NCI-H2227 (cell line): ENCODE results near the gene TYRO3.

Source experiments
- DNase-seq: peaks from one replicate; lab custom pipeline; 2025; ENCODE audit not compliant: unreplicated experiment; lab: John Stamatoyannopoulos, UW

Gene TYRO3

DNA sequence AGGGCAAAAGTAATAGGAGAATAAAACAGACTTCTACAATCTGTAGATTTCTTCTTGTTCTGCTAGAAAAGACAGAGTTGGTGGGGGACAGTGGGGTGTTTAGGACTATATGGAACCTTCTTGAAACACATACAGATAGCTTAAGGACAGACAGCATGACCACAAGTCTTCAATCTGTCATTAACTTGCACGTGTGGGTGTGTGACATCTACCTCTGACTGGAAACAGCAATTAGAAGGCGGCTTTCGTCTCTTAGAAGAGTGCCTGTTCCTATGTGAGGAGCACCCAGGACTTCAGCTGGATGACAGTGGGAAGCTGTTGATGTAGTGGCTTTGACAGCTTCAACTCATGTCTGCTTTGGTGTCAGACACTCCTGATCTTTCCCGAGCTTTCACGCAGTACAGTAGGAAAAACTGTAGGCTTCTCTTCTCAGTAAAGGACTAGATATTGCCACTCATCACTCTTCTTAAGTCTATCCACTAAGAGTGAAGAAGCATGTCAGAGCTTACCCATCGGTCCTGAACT, 44.5 kb downstream of the TYRO3 start:
- no peak for DNase-seq

DNA sequence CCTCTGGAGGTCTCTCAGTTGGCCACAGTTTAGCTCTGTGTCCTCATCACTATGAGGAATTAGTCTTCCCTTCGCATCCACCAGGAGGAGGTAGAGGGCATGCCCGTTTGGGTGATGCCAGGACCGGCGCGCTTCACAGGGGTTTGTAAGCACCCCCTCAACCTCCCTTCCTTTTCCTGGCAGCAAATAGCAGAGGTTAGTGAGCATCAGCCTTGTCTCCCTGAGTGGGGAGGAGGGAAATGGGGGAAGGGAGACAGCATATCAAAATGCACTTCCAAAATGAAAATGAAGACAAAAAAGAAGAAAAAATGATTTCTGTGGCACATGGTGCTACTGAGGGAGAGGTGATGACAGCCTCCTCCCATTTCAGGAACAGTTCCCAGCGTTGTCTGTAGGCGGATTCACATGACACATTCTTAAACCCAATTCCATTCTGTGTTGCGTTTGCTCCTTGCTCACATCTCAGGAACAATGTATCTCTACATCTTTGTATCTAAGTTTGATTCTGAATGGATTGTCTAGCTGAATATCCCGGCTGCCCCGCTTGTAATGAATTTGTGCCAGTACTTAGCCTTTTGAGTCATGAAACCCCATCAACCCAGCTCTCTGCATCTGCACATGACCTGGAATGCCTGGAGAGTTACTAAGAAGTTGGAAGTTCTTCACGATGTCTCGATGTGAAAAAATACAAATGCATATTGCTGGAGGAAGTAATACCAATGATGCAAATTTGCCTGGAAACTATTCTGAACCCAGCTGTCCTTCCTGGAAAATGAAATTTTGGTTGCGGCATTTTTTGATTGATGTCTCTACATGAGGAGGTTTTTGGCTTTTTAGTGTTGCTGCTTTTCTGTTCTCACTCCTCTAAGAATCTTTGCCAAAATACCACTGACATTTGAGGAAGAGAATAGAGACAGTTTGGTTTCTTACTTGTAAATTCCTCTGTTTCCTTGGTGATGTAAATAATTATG, 45.2 kb downstream of the TYRO3 start:
- peak; percentile 63 for DNase-seq

DNA sequence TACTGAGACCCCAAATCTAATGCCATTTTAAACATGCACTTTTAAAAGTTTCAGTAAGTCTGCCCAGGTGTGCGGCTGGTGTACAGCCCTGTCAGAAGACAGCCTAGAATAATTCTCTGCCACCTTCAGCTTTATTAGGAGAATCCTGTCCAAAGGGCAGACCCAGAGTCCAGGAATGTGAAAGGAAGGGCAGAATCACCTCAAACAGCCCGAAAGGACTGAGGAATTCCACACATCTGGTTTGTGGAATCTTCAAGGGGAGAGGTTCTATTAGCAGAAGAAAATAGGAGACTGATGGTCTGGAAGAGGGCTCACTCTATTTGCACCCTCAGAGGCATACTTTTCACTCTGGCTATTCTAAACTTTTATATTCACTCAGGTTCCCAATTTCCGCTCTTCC, 46.6 kb downstream of the TYRO3 start:
- no peak for DNase-seq

DNA sequence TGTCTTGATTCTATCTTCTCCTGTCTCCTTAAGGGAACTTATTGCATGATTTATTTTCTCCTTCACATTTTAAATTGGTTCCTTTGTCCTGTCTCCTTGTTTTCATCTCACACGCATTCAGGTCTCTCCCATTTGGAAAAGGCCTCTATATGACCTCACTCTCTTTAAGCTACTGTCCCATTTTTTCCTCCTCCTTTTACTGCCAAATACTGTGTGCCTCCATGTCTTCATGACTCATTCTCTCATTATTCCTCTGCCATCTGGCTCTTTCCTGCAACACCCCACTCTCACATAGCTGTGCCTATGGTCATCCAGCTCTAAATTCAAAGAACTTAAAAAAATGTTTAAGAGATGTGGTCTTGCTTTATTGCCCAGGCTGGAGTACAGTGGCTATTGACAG, 48.0 kb downstream of the TYRO3 start:
- no peak for DNase-seq

DNA sequence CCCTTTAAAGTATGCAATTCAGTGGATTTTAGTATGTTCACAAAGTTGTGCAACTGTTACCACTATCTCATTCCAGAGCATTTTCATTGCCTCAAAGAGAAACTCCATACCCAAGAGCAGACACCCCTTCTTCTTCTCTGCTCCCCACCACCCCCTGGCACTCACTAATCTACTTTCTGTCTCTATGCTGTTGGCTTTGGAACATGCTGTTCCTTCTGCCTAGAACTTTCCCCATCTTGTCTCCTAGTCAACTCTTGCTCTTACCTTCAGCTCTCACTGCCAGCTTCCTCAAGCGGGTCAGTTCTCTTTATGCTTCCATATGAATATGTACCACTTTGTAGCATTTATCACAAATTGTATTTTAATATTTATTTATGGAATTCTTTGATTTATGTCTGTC, 50.1 kb downstream of the TYRO3 start:
- no peak for DNase-seq

DNA sequence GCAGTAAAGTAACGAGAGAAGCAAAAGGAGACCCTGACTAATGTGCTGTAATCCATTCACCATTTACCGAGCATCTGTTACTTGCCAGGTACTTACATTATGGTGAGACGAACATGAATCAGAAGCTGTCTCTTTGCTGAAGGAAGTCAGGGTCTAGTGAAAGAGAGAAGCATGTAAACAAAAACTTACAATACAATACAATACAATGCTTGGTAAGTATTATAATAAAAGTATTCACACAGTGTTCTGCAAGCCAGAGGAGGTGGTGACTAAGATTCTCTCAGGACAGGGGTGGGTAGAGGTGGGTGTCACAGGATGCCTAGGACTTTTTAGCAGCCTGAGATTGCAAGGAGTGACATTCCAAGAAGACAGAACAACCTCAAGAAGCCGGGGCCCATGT, 51.0 kb downstream of the TYRO3 start:
- DNase-seq, result no peak

DNA sequence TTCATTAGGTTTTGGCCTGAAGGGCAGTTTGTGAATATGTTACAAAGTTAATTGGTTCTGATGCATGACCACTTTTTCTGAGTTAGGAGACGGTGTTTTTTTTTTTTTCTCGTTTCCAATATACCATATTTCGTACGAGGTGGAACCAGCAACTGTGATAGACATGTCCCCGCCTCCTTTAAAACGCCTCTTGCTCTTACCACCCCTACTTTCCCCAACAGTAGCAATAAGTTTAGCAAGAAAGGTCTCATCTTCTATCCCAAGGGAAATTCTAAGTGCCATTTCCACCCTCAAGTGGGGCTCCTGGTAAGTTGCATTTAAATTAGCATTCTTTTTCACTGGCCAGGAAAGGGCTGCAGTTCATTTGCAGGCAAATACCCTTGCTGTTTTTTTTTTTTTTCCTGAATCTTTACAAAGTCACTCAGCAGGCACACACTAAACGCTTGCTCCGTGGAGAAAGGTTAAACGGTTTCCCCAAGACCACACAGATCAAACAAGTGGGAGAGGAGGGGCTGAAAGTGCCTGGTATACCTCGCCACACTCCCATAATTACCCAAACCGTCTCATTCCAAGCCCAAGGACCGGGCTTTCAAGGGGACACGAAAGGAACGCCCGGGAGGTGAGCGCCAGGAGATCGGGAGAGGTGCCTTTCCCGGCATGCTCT, 61.7 kb downstream of the TYRO3 start:
- peak; percentile 24 for DNase-seq

DNA sequence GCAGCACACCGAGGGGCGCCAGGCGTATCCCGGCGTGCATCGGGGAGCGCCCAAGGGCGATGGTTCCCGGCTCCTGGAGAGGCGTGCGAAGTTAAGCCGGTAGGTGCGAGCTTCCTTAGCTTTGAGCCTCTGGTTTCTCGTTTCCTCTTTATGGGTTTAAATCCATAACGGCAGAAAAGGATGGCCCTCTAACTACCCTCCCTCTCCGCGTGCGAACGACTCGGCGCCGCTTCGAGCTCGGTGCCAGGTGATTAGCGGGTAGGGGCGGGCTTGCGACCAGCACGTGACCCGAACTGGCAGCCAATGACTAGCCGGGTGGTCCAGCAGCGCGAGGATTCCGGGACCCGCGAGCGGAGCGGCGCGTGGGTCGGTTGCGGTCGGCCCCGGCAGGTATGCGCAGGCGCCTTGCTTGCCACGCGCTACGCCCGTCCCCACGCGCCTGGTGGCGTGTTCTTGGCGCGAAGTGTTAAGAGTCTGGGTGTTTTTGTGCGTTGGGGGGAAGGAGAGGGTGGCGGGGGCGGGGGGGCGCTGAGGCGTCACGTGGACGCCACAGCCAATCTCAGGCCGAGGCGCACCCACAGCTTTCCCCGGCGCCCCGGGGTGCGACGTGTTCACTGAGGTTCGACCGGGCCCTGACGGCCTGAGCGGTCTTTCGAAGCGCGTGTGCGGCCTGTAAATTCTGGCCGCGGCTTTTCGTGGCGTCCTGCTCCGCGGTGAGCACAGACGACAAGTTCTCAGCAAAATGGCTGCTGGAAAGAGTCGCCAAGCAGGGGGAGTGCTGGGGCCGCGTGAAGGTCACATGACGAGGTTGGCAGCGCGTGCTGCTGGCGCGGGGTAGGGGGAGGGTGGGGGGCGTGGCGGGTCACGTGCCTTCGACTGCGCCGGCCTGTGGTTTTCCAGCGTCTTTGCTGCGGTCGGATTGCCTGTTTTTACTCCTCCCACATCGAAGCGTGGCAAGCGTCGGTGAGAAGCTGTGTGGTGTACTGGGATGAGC, 62.5 kb downstream of the TYRO3 start:
- peak; percentile 93 for DNase-seq

DNA sequence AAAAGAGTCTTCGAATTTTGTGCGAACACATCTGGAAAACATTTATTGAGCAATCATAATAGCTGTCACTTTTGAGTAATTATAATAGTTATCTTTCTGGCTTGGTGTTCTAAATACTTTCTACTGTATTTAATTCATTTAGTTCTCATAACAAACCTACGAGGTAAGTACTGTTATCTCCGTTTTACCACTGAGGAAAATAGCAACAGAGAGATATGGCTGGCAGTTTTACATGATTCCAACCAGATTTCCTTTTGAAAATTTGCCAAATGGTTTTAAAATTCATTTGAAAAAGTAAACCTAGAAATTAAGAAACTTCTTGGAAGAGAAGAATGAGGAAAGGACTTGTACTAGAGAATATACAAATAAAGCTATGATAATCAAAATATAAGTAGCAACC, 63.9 kb downstream of the TYRO3 start:
- DNase-seq, result no peak

DNA sequence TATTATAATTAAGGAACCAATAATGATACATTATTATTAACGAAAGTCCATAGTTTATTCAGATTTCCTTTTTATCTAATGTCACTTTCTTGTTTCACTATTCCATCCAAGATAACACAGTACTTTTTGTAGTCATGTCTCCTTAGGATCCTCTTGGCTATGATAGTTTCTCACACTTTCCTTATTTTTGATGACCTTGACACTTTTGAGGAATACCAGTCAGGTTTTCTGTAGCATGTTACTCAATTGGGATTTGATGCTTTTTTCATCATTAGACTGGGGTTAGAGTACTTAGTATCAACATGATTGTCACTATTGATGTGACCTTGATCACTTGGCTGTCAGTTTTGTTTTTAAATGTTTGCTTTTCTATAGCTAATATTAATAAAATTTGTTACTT, 68.2 kb downstream of the TYRO3 start:
- no peak for DNase-seq

DNA sequence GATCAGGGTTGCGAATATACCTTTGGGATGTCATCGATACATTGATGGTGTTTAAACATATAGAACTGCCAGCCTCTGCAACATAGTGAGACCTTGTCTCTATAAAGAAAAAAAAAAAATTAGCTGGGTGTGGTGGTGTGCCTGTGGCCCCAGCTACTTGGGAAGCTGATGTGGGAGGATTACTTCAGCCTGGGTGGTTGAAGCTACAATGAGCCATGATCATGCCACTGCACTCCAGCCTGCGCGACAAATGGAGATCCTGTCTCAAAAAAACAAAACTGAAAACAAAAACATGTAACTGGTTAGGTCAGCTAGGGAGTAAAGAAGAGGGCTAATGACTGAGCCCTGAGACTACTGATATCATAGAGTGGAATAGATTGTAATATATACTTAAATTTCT, 70.5 kb downstream of the TYRO3 start:
- DNase-seq, result no peak

DNA sequence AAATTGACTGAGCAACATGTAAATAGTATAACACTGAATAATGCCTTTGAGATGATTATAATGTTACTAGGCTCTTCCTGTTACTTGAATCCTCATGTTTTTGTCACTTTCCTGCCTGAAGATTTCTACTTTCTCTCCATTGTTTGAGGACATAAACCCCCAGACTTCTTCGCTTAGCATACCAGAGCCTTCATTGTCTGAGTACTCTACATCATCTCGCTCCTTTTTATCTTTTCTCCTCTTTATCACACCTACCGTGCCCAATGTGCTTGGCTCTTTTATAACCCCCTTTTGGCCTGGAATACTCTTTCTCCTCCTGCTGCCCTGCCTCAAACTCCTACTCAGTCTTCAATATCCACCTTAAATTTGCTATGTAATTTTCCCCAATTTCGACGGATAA, 70.9 kb downstream of the TYRO3 start:
- no peak for DNase-seq

DNA sequence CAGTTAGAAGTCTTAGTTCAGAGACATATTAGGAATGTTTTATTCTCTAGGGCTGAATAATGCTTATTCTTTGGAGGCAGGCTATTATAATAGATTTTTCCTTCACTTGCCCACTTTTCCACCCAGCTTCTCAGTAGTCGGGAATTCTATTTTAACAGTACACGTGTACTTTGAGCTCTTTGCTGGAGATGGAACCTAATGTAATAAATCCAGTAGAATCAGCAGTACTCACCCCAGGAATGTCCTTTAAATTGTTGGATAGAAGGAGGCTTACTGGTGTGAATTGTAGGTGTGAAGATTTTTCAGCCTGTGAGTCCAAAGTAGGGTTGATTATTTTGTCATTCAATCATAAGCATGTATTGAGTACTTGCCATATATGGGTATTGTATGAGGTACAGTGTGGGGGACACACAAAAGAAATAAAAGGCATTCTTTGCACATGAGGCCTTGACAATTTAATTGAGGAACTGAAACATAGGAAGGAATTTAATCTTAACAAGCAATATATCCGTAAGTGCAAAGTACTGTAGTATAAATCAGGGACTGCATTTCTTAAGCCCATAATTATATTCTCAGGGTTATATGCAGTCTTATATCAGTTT, 71.7 kb downstream of the TYRO3 start:
- DNase-seq, result no peak

DNA sequence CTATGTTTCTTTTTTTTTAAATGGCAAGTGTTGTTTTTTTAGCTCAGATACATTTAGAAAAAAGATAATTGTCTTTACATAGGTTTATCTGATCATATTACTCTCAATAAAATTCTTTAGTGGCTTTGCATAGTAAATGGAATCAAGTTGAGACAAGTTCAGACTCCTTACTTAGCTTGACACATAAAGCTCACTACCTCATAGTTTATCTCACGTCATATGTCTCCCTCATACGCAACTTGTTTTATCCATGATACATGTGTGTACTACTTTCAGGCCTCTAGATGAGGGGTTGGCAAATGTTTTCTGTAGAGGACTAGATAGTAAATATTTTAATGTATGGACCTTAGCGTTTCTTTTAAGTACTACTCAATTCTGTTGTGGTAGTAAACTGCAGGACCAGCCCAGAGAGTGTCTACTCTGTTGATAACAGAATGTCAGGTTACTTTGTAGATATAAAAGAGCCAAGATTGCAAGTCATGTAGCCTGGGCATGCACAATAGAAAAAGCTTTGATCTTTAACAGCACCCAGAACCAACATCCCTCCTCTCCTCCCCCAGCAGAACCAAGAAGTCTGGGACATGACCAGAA, 73.0 kb downstream of the TYRO3 start:
- DNase-seq, result no peak
